Parathyroid adenoma (tissue), 2 donors: ENCODE measurements around the gene CFAP57.

Experiments
- H2AFZ ChIP-seq: fragments of 300-600 bp; sonication (generic); one replicate; pipeline ENCODE4 v1.7.0; 2017; ENCODE audit warnings: antibody characterized with exemption, mild to moderate bottlenecking
- H3K27ac ChIP-seq: fragments of 300-600 bp; sonication (generic); one replicate; pipeline ENCODE4 v1.7.0; 2017
- H3K27me3 ChIP-seq: fragments of 300-600 bp; sonication (generic); one replicate; pipeline ENCODE4 v1.7.0; 2017; ENCODE audit warnings: low read length; ENCODE audit not compliant: control insufficient read depth, insufficient read depth
- H3K36me3 ChIP-seq: fragments of 300-600 bp; sonication (generic); one replicate; pipeline ENCODE4 v1.7.0; 2017; ENCODE audit warnings: low read length; ENCODE audit not compliant: control insufficient read depth, insufficient read depth
- H3K4me1 ChIP-seq: fragments of 300-600 bp; sonication (generic); one replicate; pipeline ENCODE4 v1.7.0; 2017; ENCODE audit warnings: control low read depth
- H3K4me2 ChIP-seq: fragments of 300-600 bp; sonication (generic); one replicate; pipeline ENCODE4 v1.7.0; 2017; ENCODE audit warnings: low read length
- H3K4me3 ChIP-seq: fragments of 300-600 bp; sonication (generic); one replicate; pipeline ENCODE4 v1.7.0; 2017; ENCODE audit warnings: low read depth, low read length
- H3K79me2 ChIP-seq: fragments of 300-600 bp; sonication (generic); one replicate; pipeline ENCODE4 v1.7.0; 2017; ENCODE audit warnings: control low read depth
- H3K9ac ChIP-seq: fragments of 300-600 bp; sonication (generic); one replicate; pipeline ENCODE4 v1.7.0; 2017; ENCODE audit warnings: mild to moderate bottlenecking
- H3K9me3 ChIP-seq: fragments of 300-600 bp; sonication (generic); one replicate; pipeline ENCODE4 v1.7.0; 2017; ENCODE audit warnings: low read length; ENCODE audit not compliant: control insufficient read depth
- CTCF ChIP-seq: fragments of 300-600 bp; sonication (generic); IDR thresholded peaks from one replicate; pipeline ENCODE4 v1.7.0; 2017; ENCODE audit warnings: antibody characterized with exemption, mild to moderate bottlenecking
- donor health status: primary hyperparathyroidism.

Gene CFAP57

GRCh38 chr1:43233631-43234030 is 61.5 kb downstream of the CFAP57 start:
- Histone ChIP-seq H3K79me2 (no peaks in the 10 kb centered on the region), H3K9ac (no peak overlapping the region), H3K27ac (no peak overlapping the region), H3K4me1 (no peaks in the 10 kb centered on the region), H3K27me3 (no peaks in the 10 kb centered on the region), H2AFZ (no peak overlapping the region), H3K4me3 (no peak overlapping the region), H3K36me3 (no peaks in the 10 kb centered on the region), H3K9me3 (no peaks in the 10 kb centered on the region), H3K4me2 (no peak overlapping the region)
- no peak for TF ChIP-seq CTCF

- TF ChIP-seq CTCF, result no peak
- no peaks in the 10 kb centered on the region for H3K27me3 ChIP-seq
- no peaks in the 10 kb centered on the region for H3K36me3 ChIP-seq
- H2AFZ ChIP-seq, result no peak overlapping the region
- no peak overlapping the region for H3K9ac ChIP-seq
- H3K4me1 ChIP-seq, result no peaks in the 10 kb centered on the region
- H3K9me3 ChIP-seq, result no peaks in the 10 kb centered on the region
- no peak overlapping the region for H3K4me3 ChIP-seq
- no peak overlapping the region for H3K27ac ChIP-seq
- H3K79me2 ChIP-seq, result no peaks in the 10 kb centered on the region
- no peak overlapping the region for H3K4me2 ChIP-seq
These were observed 62.1 kb downstream of the CFAP57 start for GRCh38 chr1:43234267-43234666.

GRCh38 chr1:43235040-43235439 is 62.9 kb downstream of the CFAP57 start:
- Histone ChIP-seq H3K27me3 (no peaks in the 10 kb centered on the region), H3K4me2 (no peak overlapping the region), H3K9ac (no peak overlapping the region), H3K4me1 (no peaks in the 10 kb centered on the region), H3K4me3 (no peak overlapping the region), H3K9me3 (no peaks in the 10 kb centered on the region), H3K79me2 (no peaks in the 10 kb centered on the region), H3K36me3 (no peaks in the 10 kb centered on the region), H2AFZ (no peak overlapping the region), H3K27ac (no peak overlapping the region)
- TF ChIP-seq CTCF, result no peak

GRCh38 chr1:43235451-43236121 is 63.5 kb downstream of the CFAP57 start:
- Histone ChIP-seq H2AFZ (no peak overlapping the region), H3K4me3 (no peak overlapping the region), H3K4me2 (no peak overlapping the region), H3K27me3 (no peaks in the 10 kb centered on the region), H3K79me2 (no peaks in the 10 kb centered on the region), H3K9ac (no peak overlapping the region), H3K4me1 (no peaks in the 10 kb centered on the region), H3K27ac (no peak overlapping the region), H3K36me3 (no peaks in the 10 kb centered on the region), H3K9me3 (no peaks in the 10 kb centered on the region)
- TF ChIP-seq CTCF, result no peak

- H3K4me2 ChIP-seq, result no peak overlapping the region
- no peaks in the 10 kb centered on the region for H3K9me3 ChIP-seq
- TF ChIP-seq CTCF, result no peak
- no peaks in the 10 kb centered on the region for H3K36me3 ChIP-seq
- no peak overlapping the region for H3K27ac ChIP-seq
- no peaks in the 10 kb centered on the region for H3K79me2 ChIP-seq
- no peaks in the 10 kb centered on the region for H3K27me3 ChIP-seq
- H2AFZ ChIP-seq, result no peak overlapping the region
- H3K4me1 ChIP-seq, result no peaks in the 10 kb centered on the region
- H3K9ac ChIP-seq, result no peak overlapping the region
- H3K4me3 ChIP-seq, result no peak overlapping the region
These were observed 65.0 kb downstream of the CFAP57 start for GRCh38 chr1:43237121-43237520.
